ENCODE measurements around the gene SORBS1. TPM values are rescaled to one million over a fixed set of nuclear protein-coding genes. Genes with fewer than 3 reads are reported as not detected.

Gene SORBS1
- total and polyA plus RNA-seq, 8 donors: 34.4 to 713 (median 168) TPM

- intact Hi-C loops (cut with DNase I; ENCODE audit: low total_unique reads): no loop called here
- Histone ChIP-seq H3K4me3 (peak overlapping the region in 2 of 4 donors; percentile 0 to 4), H3K27ac (peak overlapping the region; percentile 41 to 95 (median 86)), H3K9me3 (no peaks in the 10 kb centered on the region), H3K4me1 (peaks cover 60 to 87% (median 74%) of the 10 kb centered on the region in 4 donors), H3K27me3 (no peaks in the 10 kb centered on the region), H3K36me3 (no peaks in the 10 kb centered on the region)
- 66 to 80% (median 70%) methylated on average over 7 of the region's 7 CpGs for WGBS, 5 donors
- no peak for DNase-seq
- TF ChIP-seq POLR2A (IDR thresholded peaks at IDR 0.05): no peak
- no peak for TF ChIP-seq EP300 (IDR thresholded peaks at IDR 0.05)
- TF ChIP-seq CTCF (IDR thresholded peaks at IDR 0.05): no peak
- no peak for TF ChIP-seq POLR2AphosphoS5 (IDR thresholded peaks at IDR 0.05)
Measured at GRCh38 chr10:95500649-95501048, 60.5 kb downstream of the SORBS1 start.

- H3K4me3 ChIP-seq: peak overlapping the region in 1 of 4 donors; percentile 19
- H3K27ac ChIP-seq: peak overlapping the region in 3 of 5 donors; percentile 86 to 95 (median 88)
- H3K9me3 ChIP-seq: no peaks in the 10 kb centered on the region
- no peaks in the 10 kb centered on the region for H3K36me3 ChIP-seq
- H3K4me1 ChIP-seq: peaks cover 55 to 87% (median 69%) of the 10 kb centered on the region in 4 donors
- H3K27me3 ChIP-seq: no peaks in the 10 kb centered on the region
- no peak for DNase-seq
- WGBS, 5 donors: 51 to 63% (median 61%) methylated on average over 4 of the region's 4 CpGs
- TF ChIP-seq POLR2A (IDR thresholded peaks at IDR 0.05): no peak
- TF ChIP-seq CTCF (IDR thresholded peaks at IDR 0.05): no peak
- TF ChIP-seq EP300 (IDR thresholded peaks at IDR 0.05): no peak
- intact Hi-C loops (cut with DNase I; ENCODE audit: low total_unique reads): no loop called here
Measured at GRCh38 chr10:95500097-95500496, 61.1 kb downstream of the SORBS1 start.

GRCh38 chr10:95499482-95499989, 61.6 kb downstream of the SORBS1 start:
- no peaks in the 10 kb centered on the region for H3K27me3 ChIP-seq
- no peak overlapping the region for H3K4me3 ChIP-seq
- H3K4me1 ChIP-seq: peaks cover 51 to 85% (median 64%) of the 10 kb centered on the region in 4 donors
- DNase-seq: no peak
- peak overlapping the region in 4 of 5 donors; percentile 42 to 95 (median 87) for H3K27ac ChIP-seq
- H3K9me3 ChIP-seq: no peaks in the 10 kb centered on the region
- TF ChIP-seq POLR2A (IDR thresholded peaks at IDR 0.05) (no peak), POLR2AphosphoS5 (IDR thresholded peaks at IDR 0.05) (no peak), CTCF (IDR thresholded peaks at IDR 0.05) (no peak), EP300 (IDR thresholded peaks at IDR 0.05) (no peak)
- intact Hi-C loops (cut with DNase I; ENCODE audit: low total_unique reads): no loop called here
- no peaks in the 10 kb centered on the region for H3K36me3 ChIP-seq
- WGBS, 5 donors: 34 to 62% (median 50%) methylated on average over 6 of the region's 6 CpGs

- H3K27ac ChIP-seq: peak overlapping the region in 4 of 5 donors; percentile 51 to 95 (median 76)
- 53 to 73% (median 58%) methylated on average over 4 of the region's 4 CpGs for WGBS, 5 donors
Measured at GRCh38 chr10:95496951-95497350, 64.2 kb downstream of the SORBS1 start.

More at GRCh38 chr10:95496951-95497350, 64.2 kb downstream of the SORBS1 start:
- no peak for DNase-seq
- Histone ChIP-seq H3K36me3 (no peaks in the 10 kb centered on the region), H3K4me1 (peaks cover 49 to 85% (median 65%) of the 10 kb centered on the region in 4 donors), H3K27me3 (no peaks in the 10 kb centered on the region), H3K4me3 (no peak overlapping the region), H3K9me3 (no peaks in the 10 kb centered on the region)
- TF ChIP-seq CTCF (IDR thresholded peaks at IDR 0.05) (no peak), EP300 (IDR thresholded peaks at IDR 0.05) (no peak), POLR2A (IDR thresholded peaks at IDR 0.05) (no peak), POLR2AphosphoS5 (IDR thresholded peaks at IDR 0.05) (no peak)
- intact Hi-C loops (cut with DNase I; ENCODE audit: low total_unique reads): no loop called here
